Suprapubic skin (tissue), 4 donors: Measurements from ENCODE around the gene SLC13A4. TPM values are rescaled to one million over a fixed set of nuclear protein-coding genes. Genes with fewer than 3 reads are reported as not detected.
A peak's percentile ranks its signal among the peaks of the same experiment; 100 is the strongest.

Experiments
- DNase-seq, 2 donors: peaks; one replicate each; pipeline ENCODE4 v3.0.0-alpha.2; 2019; ENCODE audit warnings: low spot score in 2 of 2
- H3K27ac ChIP-seq: fragments of 200-600 bp; sonication (generic); one replicate; pipeline ENCODE4 v1.5.1; 2019
- H3K27me3 ChIP-seq: fragments of 200-600 bp; sonication (generic); one replicate; pipeline ENCODE4 v1.5.1; 2019
- H3K36me3 ChIP-seq: fragments of 200-600 bp; sonication (generic); one replicate; pipeline ENCODE4 v1.5.1; 2019
- H3K4me1 ChIP-seq: fragments of 200-600 bp; sonication (generic); one replicate; pipeline ENCODE4 v1.5.1; 2019
- H3K4me3 ChIP-seq: fragments of 200-600 bp; sonication (generic); one replicate; pipeline ENCODE4 v1.5.1; 2019; ENCODE audit warnings: mild to moderate bottlenecking
- H3K9me3 ChIP-seq: fragments of 200-600 bp; sonication (generic); one replicate; pipeline ENCODE4 v1.5.1; 2019
- CTCF ChIP-seq, 2 donors: fragments of 200-600 bp in 1 of 2; fragments of 450-650 bp in 1 of 2; sonication (generic) in 1 of 2; IDR thresholded peaks; one replicate each; pipeline ENCODE4 v1.5.1; 2016 to 2019; ENCODE audit warnings: antibody characterized with exemption in 2 of 2, mild to moderate bottlenecking in 1 of 2, moderate library complexity in 1 of 2
- EP300 ChIP-seq: sonication (generic); formaldehyde crosslinking; IDR thresholded peaks from one replicate; pipeline ENCODE4 v1.6.1; 2017; ENCODE audit warnings: antibody characterized with exemption
- POLR2A ChIP-seq, 2 donors: fragments of 450-650 bp; IDR thresholded peaks; one replicate each; pipeline ENCODE4 v1.6.1; 2017; ENCODE audit warnings: antibody characterized with exemption in 2 of 2, mild to moderate bottlenecking in 2 of 2, moderate library complexity in 2 of 2
- POLR2AphosphoS5 ChIP-seq, 3 donors: sonication (generic); formaldehyde crosslinking; IDR thresholded peaks; one replicate each; pipeline ENCODE4 v1.6.1; 2017; ENCODE audit warnings: antibody characterized with exemption in 3 of 3
- WGBS: methylation state at CpG from one replicate; pipeline ENCODE4 v1.1.5; 2018; 5-methylcytosine and 5-hydroxymethylcytosine counted together
- total RNA-seq, 4 donors: library from RNA; depleted of rRNA; stranded (reverse); fragments of >200 nt; gene quantifications; one replicate each; pipeline ENCODE4 v1.1.0, GENCODE V29; 2016

Gene SLC13A4
- total RNA-seq, 4 donors from 2014 or later: 0.15 to 1.9 (median 0.51) TPM

DNA sequence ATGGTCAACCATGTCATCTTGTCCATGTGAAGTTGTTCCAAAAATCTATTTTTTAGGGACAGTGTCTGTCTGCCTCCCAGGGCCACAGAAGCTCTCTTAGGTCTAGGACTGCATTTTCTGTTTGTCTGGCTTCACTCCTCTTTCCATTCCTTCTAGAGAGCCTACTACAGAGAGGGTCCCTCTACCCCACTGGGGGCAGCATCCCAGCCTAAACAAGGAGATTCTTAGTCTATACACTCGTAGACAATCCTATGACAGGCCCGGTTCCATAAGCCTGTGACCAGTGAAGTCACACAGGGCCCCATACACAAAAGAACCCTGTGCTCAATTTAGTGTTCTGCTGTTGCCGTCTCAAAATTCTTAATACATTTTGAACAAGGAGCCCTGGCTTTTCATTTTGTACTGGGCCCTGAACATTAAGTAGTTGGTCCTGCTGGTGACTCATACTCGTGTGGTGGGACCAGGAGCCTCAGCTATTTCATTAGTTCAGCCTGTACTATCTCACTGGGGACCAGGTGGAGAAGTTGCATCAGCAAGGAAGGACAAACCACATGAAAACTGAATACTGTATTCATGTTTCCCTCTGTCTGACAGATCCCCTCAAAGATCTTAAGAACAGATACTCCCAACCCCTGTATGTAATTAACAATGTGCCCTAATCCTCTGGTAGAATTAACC is 44.1 kb upstream of the SLC13A4 start:
- H3K27ac ChIP-seq: no peak overlapping the region

GRCh38 chr7:135771051-135771450 is 43.1 kb upstream of the SLC13A4 start:
- 86% methylated on average over 1 of the region's 1 CpG for WGBS
- TF ChIP-seq EP300 (no peak), CTCF (IDR thresholded peaks at IDR 0.05) (no peak), POLR2AphosphoS5 (IDR thresholded peaks at IDR 0.05) (no peak), POLR2A (IDR thresholded peaks at IDR 0.05) (no peak)
- H3K9me3 ChIP-seq: no peaks in the 10 kb centered on the region
- no peaks in the 10 kb centered on the region for H3K36me3 ChIP-seq
- no peak for DNase-seq
- H3K4me1 ChIP-seq: peaks cover 9% of the 10 kb centered on the region
- no peak overlapping the region for H3K4me3 ChIP-seq
- no peak overlapping the region for H3K27ac ChIP-seq
- H3K27me3 ChIP-seq: no peaks in the 10 kb centered on the region

More for the DNA sequence above, 44.1 kb upstream of the SLC13A4 start:
- Histone ChIP-seq H3K4me1 (peaks cover 9% of the 10 kb centered on the region), H3K27me3 (no peaks in the 10 kb centered on the region), H3K36me3 (no peaks in the 10 kb centered on the region), H3K4me3 (no peak overlapping the region), H3K9me3 (no peaks in the 10 kb centered on the region)
- WGBS: 82% methylated on average over 4 of the region's 4 CpGs
- DNase-seq: no peak
- TF ChIP-seq POLR2AphosphoS5 (IDR thresholded peaks at IDR 0.05) (no peak), CTCF (IDR thresholded peaks at IDR 0.05) (no peak), EP300 (no peak), POLR2A (IDR thresholded peaks at IDR 0.05) (no peak)

- Histone ChIP-seq H3K9me3 (no peaks in the 10 kb centered on the region), H3K27ac (no peak overlapping the region), H3K27me3 (no peaks in the 10 kb centered on the region), H3K36me3 (no peaks in the 10 kb centered on the region), H3K4me1 (peaks cover 9% of the 10 kb centered on the region), H3K4me3 (no peak overlapping the region)
- WGBS: 95% methylated on average over 6 of the region's 6 CpGs
- TF ChIP-seq CTCF (IDR thresholded peaks at IDR 0.05) (no peak), POLR2A (IDR thresholded peaks at IDR 0.05) (no peak), EP300 (no peak), POLR2AphosphoS5 (IDR thresholded peaks at IDR 0.05) (no peak)
- no peak for DNase-seq
Measured at GRCh38 chr7:135770139-135770710, 42.2 kb upstream of the SLC13A4 start.

- no peak for DNase-seq
- 59% methylated on average over 7 of the region's 7 CpGs for WGBS
- H3K4me1 ChIP-seq: peaks cover 8% of the 10 kb centered on the region
- peak overlapping the region; percentile 17 for H3K27ac ChIP-seq
- no peaks in the 10 kb centered on the region for H3K27me3 ChIP-seq
- H3K36me3 ChIP-seq: no peaks in the 10 kb centered on the region
- no peak overlapping the region for H3K4me3 ChIP-seq
- H3K9me3 ChIP-seq: no peaks in the 10 kb centered on the region
- TF ChIP-seq POLR2A (IDR thresholded peaks at IDR 0.05) (no peak), EP300 (no peak), POLR2AphosphoS5 (IDR thresholded peaks at IDR 0.05) (peak in 1 of 3 donors; percentile 57), CTCF (IDR thresholded peaks at IDR 0.05) (no peak)
Measured at GRCh38 chr7:135769005-135769802, 41.2 kb upstream of the SLC13A4 start.

- TF ChIP-seq POLR2AphosphoS5 (IDR thresholded peaks at IDR 0.05): no peak
- no peak for TF ChIP-seq POLR2A (IDR thresholded peaks at IDR 0.05)
- TF ChIP-seq CTCF (IDR thresholded peaks at IDR 0.05): no peak
- TF ChIP-seq EP300: no peak
- WGBS: 81% methylated on average over 4 of the region's 4 CpGs
- Histone ChIP-seq H3K27ac (peak overlapping the region; percentile 17), H3K36me3 (no peaks in the 10 kb centered on the region), H3K27me3 (no peaks in the 10 kb centered on the region), H3K4me3 (no peak overlapping the region), H3K4me1 (peaks cover 5% of the 10 kb centered on the region), H3K9me3 (no peaks in the 10 kb centered on the region)
- DNase-seq: no peak
Measured at GRCh38 chr7:135768467-135768866, 40.5 kb upstream of the SLC13A4 start.
